Mesendoderm (in vitro differentiated cells): Measurements from ENCODE around the gene NEURL3.

Experiments
- DNase-seq: peaks from one replicate; pipeline ENCODE4 v3.0.0; 2013
- H2AK5ac ChIP-seq: 2 replicates; pipeline ENCODE4 v1.6.1; 2013; ENCODE audit warnings: low read length, inconsistent platforms
- H2BK120ac ChIP-seq: 2 replicates; pipeline ENCODE4 v1.6.1; 2013; ENCODE audit warnings: low read depth, mild to moderate bottlenecking, low read length, moderate library complexity, mixed read lengths
- H2BK15ac ChIP-seq: replicated peaks from 2 replicates; pipeline ENCODE4 v1.6.1; 2013; ENCODE audit warnings: low read depth, mild to moderate bottlenecking, moderate library complexity
- H2BK5ac ChIP-seq: 2 replicates; pipeline ENCODE4 v1.6.1; 2013; ENCODE audit warnings: low read length, inconsistent platforms
- H3K18ac ChIP-seq: 2 replicates; pipeline ENCODE4 v1.6.1; 2013; ENCODE audit warnings: mild to moderate bottlenecking, low read length, mixed read lengths
- H3K23ac ChIP-seq: one replicate; pipeline ENCODE4 v1.6.1; 2013; ENCODE audit warnings: low read length
- H3K27ac ChIP-seq: 2 replicates; pipeline ENCODE4 v1.5.1; 2013; ENCODE audit warnings: low read depth, mild to moderate bottlenecking, inconsistent platforms, low read length, moderate library complexity
- H3K27me3 ChIP-seq: 2 replicates; pipeline ENCODE4 v1.6.1; 2013; ENCODE audit warnings: low read length, control low read depth, mild to moderate bottlenecking, inconsistent platforms; ENCODE audit not compliant: insufficient read depth, poor library complexity
- H3K36me3 ChIP-seq: 2 replicates; pipeline ENCODE4 v1.6.1; 2013; ENCODE audit warnings: low read length, inconsistent platforms; ENCODE audit not compliant: control insufficient read depth, insufficient read depth
- H3K4ac ChIP-seq: one replicate; pipeline ENCODE4 v1.6.1; 2013; ENCODE audit warnings: low read depth, mild to moderate bottlenecking, low read length, moderate library complexity
- H3K4me1 ChIP-seq: 2 replicates; pipeline ENCODE4 v1.6.1; 2013; ENCODE audit warnings: low read depth, low read length, inconsistent platforms; ENCODE audit not compliant: control insufficient read depth
- H3K4me2 ChIP-seq: 2 replicates; pipeline ENCODE4 v1.6.1; 2013; ENCODE audit warnings: low read length
- H3K4me3 ChIP-seq: 2 replicates; pipeline ENCODE4 v1.5.1; 2013; ENCODE audit warnings: mild to moderate bottlenecking, low read length
- H3K56ac ChIP-seq: one replicate; pipeline ENCODE4 v1.6.1; 2013; ENCODE audit warnings: low read length
- H3K79me1 ChIP-seq: 2 replicates; pipeline ENCODE4 v1.6.1; 2013; ENCODE audit warnings: low read length, inconsistent platforms
- H3K79me2 ChIP-seq: 2 replicates; pipeline ENCODE4 v1.6.1; 2013; ENCODE audit warnings: mild to moderate bottlenecking, low read length; ENCODE audit not compliant: control insufficient read depth, insufficient read depth
- H3K9ac ChIP-seq: 2 replicates; pipeline ENCODE4 v1.6.1; 2013; ENCODE audit warnings: low read length, inconsistent platforms
- H4K5ac ChIP-seq: one replicate; pipeline ENCODE4 v1.6.1; 2013; ENCODE audit warnings: low read length
- H4K8ac ChIP-seq: one replicate; pipeline ENCODE4 v1.6.1; 2013; ENCODE audit warnings: low read depth, mild to moderate bottlenecking, control low read depth, low read length, moderate library complexity
- WGBS: extraction: QIAGEN DNeasy Blood & Tissue Kit; methylation state at CpG from one replicate; pipeline ENCODE4 v1.1.7; 2013; ENCODE audit warnings: low lambda C conversion rate, missing lambda C conversion rate; ENCODE audit not compliant: insufficient coverage; ENCODE audit errors: extremely low coverage; 5-methylcytosine and 5-hydroxymethylcytosine counted together

Gene NEURL3

DNA sequence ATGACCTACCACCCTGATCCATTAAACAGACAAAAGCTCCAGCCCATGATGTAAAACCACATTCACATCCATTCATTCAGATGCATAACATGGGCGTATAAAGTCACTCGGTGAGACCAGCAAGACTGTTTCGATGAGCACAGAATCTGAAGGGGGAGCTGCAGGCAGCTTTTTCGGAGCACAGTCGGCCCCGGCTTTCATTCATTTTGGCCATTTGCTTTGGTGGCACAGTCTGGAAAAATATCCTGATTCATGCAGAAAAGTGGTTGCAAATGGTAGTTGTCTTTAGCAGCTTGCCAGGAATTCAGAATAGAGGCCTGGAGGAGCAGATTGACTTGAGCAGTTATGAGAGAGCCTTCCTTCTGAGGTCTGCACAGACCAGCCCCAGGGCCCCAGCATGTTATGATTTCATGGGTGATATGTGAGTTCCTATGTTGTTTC, 42.6 kb upstream of the NEURL3 start:
- H3K56ac ChIP-seq, result no peak overlapping the region
- no peaks in the 10 kb centered on the region for H3K36me3 ChIP-seq
- H4K8ac ChIP-seq, result no peak overlapping the region
- H4K5ac ChIP-seq, result no peak overlapping the region
- no peak overlapping the region for H3K4me2 ChIP-seq
- no peak overlapping the region for H2BK120ac ChIP-seq
- H3K4me1 ChIP-seq, result no peaks in the 10 kb centered on the region
- H3K4ac ChIP-seq, result no peak overlapping the region
- no peak overlapping the region for H2BK15ac ChIP-seq
- DNase-seq, result no peak
- H3K27ac ChIP-seq, result no peak overlapping the region
- no peaks in the 10 kb centered on the region for H3K27me3 ChIP-seq
- H2BK5ac ChIP-seq, result no peak overlapping the region
- H3K18ac ChIP-seq, result no peak overlapping the region
- no peak overlapping the region for H3K23ac ChIP-seq
- WGBS, result no CpG with 5 or more reads among the region's 6 CpGs
- H2AK5ac ChIP-seq, result no peak overlapping the region
- no peak overlapping the region for H3K9ac ChIP-seq
- no peaks in the 10 kb centered on the region for H3K79me1 ChIP-seq
- no peak overlapping the region for H3K4me3 ChIP-seq
- H3K79me2 ChIP-seq, result no peaks in the 10 kb centered on the region

DNA sequence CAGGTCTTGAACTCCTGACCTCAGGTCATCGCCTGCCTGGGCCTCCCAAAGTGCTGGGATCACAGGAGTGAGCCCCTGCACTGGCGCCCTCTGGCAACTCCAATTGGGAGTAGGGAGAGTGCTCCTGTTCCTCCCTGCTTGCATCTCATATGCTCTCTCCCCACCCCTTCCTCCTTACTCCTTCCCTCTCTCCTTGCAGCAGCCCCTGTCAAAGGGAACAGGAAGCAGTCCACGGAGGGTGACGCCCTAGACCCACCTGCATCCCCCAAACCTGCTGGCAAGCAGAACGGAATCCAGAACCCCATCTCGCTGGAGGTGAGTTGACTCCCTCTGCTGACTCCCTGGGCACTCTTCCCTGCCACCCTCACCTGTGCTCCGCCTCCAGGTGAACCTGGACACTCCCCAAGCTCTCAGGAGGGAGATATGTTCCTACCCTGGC, 42.1 kb upstream of the NEURL3 start:
- H3K4ac ChIP-seq, result no peak overlapping the region
- no peak overlapping the region for H2BK5ac ChIP-seq
- no peaks in the 10 kb centered on the region for H3K79me2 ChIP-seq
- H3K4me3 ChIP-seq, result no peak overlapping the region
- H3K4me1 ChIP-seq, result no peaks in the 10 kb centered on the region
- no peak overlapping the region for H3K18ac ChIP-seq
- no peak overlapping the region for H3K56ac ChIP-seq
- no peak overlapping the region for H2BK120ac ChIP-seq
- H3K4me2 ChIP-seq, result no peak overlapping the region
- no peak overlapping the region for H3K27ac ChIP-seq
- no peak overlapping the region for H4K8ac ChIP-seq
- no peaks in the 10 kb centered on the region for H3K27me3 ChIP-seq
- H3K36me3 ChIP-seq, result no peaks in the 10 kb centered on the region
- no peak for DNase-seq
- no peak overlapping the region for H3K23ac ChIP-seq
- H2BK15ac ChIP-seq, result no peak overlapping the region
- WGBS, result no CpG with 5 or more reads among the region's 7 CpGs
- H3K9ac ChIP-seq, result no peak overlapping the region
- no peak overlapping the region for H2AK5ac ChIP-seq
- no peak overlapping the region for H4K5ac ChIP-seq
- H3K79me1 ChIP-seq, result no peaks in the 10 kb centered on the region

DNA sequence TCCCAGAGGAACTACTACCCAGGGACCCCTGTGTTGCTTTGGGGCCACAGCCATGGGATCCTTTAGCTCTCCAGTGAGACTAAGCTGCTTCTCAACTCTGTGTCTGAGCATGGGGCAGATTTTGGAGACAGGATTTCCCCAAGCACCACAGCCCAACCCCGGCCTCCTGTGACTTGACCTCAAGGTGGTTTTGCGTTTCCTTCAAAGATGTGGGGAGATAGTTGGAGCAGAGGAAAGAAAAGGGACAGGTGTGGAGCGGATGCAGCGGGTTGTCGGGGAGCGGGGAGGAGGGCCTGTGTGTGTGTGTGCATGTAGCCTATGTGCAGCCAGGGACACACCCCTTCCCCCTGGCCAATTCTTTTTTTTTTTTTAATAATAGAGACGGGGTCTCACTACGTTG, 41.6 kb upstream of the NEURL3 start:
- Histone ChIP-seq H3K18ac (no peak overlapping the region), H2BK5ac (no peak overlapping the region), H4K8ac (no peak overlapping the region), H3K4me3 (no peak overlapping the region), H3K56ac (no peak overlapping the region), H3K9ac (no peak overlapping the region), H3K4ac (no peak overlapping the region), H3K4me2 (no peak overlapping the region), H4K5ac (no peak overlapping the region), H3K79me2 (no peaks in the 10 kb centered on the region), H3K4me1 (no peaks in the 10 kb centered on the region), H3K79me1 (no peaks in the 10 kb centered on the region), H3K36me3 (no peaks in the 10 kb centered on the region), H2BK120ac (no peak overlapping the region), H3K23ac (no peak overlapping the region), H3K27me3 (no peaks in the 10 kb centered on the region), H3K27ac (no peak overlapping the region), H2AK5ac (no peak overlapping the region), H2BK15ac (no peak overlapping the region)
- no CpG with 5 or more reads among the region's 8 CpGs for WGBS
- no peak for DNase-seq

DNA sequence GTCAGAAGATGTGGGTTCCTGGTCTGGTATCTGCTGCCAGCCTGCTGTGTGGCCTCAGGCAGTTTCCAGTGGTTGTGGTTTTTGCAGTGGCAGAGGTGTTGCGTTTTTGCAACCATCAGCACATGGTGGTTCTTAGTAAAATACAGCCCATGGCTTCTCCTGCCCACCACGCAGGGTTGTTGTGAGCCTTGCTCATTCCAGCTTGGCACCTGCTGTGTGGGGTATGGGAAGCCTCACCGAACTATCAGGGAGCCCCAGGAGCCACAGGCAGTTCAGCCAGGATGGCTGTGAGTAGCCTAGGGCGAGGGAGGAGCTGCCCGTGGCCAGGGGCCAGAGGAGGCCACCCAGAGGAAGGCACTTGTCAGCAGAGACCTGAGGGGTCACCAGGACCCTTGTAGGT, 41.2 kb upstream of the NEURL3 start:
- H3K79me2 ChIP-seq, result no peaks in the 10 kb centered on the region
- H2BK15ac ChIP-seq, result no peak overlapping the region
- H3K27me3 ChIP-seq, result no peaks in the 10 kb centered on the region
- H4K5ac ChIP-seq, result no peak overlapping the region
- no peaks in the 10 kb centered on the region for H3K79me1 ChIP-seq
- H3K4me1 ChIP-seq, result no peaks in the 10 kb centered on the region
- H3K4ac ChIP-seq, result no peak overlapping the region
- no peak overlapping the region for H2AK5ac ChIP-seq
- no peak overlapping the region for H3K9ac ChIP-seq
- no peak overlapping the region for H3K18ac ChIP-seq
- DNase-seq, result no peak
- no peak overlapping the region for H4K8ac ChIP-seq
- H2BK5ac ChIP-seq, result no peak overlapping the region
- H2BK120ac ChIP-seq, result no peak overlapping the region
- no peak overlapping the region for H3K56ac ChIP-seq
- H3K27ac ChIP-seq, result no peak overlapping the region
- no CpG with 5 or more reads among the region's 5 CpGs for WGBS
- no peaks in the 10 kb centered on the region for H3K36me3 ChIP-seq
- H3K4me3 ChIP-seq, result no peak overlapping the region
- no peak overlapping the region for H3K4me2 ChIP-seq
- no peak overlapping the region for H3K23ac ChIP-seq

DNA sequence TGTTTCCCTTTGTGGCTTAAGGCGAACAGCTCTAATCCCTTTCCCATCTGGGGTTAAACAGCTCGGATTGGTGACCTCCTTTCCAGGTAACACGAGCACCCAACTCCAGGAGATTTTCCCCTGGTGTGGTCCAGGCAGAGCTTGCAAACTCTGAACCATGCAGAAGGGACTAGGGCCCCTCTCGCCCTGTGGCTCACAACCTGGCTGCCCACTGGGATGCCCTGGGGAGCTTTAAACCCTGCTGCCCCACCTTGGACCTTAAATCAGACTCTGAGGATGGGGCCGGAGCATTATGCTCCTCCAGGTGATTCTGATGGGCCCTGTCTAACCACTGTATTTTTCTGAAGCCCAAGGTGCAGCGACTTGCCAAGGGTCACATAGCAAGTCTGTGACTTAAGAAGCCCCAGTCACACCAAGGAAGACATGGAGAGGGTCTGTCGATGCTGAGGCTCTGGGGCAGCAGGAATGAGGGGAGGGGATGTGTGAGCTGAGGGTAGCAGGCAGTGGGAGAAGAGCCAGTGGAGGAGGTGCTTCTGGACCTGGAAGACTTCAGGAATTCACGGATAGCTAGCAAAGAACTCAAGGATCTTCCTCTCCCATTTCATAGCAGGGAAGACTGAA, 37.3 kb upstream of the NEURL3 start:
- Histone ChIP-seq H2BK120ac (no peak overlapping the region), H3K4me3 (no peak overlapping the region), H3K9ac (no peak overlapping the region), H3K27ac (no peak overlapping the region), H3K18ac (no peak overlapping the region), H2BK15ac (no peak overlapping the region), H4K8ac (no peak overlapping the region), H2BK5ac (no peak overlapping the region), H3K4me1 (peaks cover 13% of the 10 kb centered on the region), H3K79me2 (no peaks in the 10 kb centered on the region), H3K56ac (no peak overlapping the region), H4K5ac (no peak overlapping the region), H3K23ac (no peak overlapping the region), H3K4ac (no peak overlapping the region), H3K4me2 (no peak overlapping the region), H3K36me3 (no peaks in the 10 kb centered on the region), H3K27me3 (peaks cover 3% of the 10 kb centered on the region), H2AK5ac (no peak overlapping the region), H3K79me1 (no peaks in the 10 kb centered on the region)
- no peak for DNase-seq
- no CpG with 5 or more reads among the region's 8 CpGs for WGBS
